Nephron progenitor cell (in vitro differentiated cells): ENCODE results near the gene TRABD2B.

Experiments used
- DNase-seq: peaks from one replicate; pipeline ENCODE4 v3.0.0; 2021
- H3K27ac Mint-ChIP-seq: 2 replicates; pipeline ENCODE4 v1.8.0; 2021; ENCODE audit warnings: mild to moderate bottlenecking, moderate library complexity, mixed read lengths
- H3K27me3 Mint-ChIP-seq: 2 replicates; pipeline ENCODE4 v1.8.0; 2021; ENCODE audit warnings: mild to moderate bottlenecking, low read depth, mixed read lengths; ENCODE audit not compliant: poor library complexity
- H3K36me3 Mint-ChIP-seq: 2 replicates; pipeline ENCODE4 v1.8.0; 2021; ENCODE audit warnings: low read depth, mixed read lengths
- H3K4me1 Mint-ChIP-seq: 2 replicates; pipeline ENCODE4 v1.8.0; 2021; ENCODE audit warnings: mixed read lengths
- H3K4me3 Mint-ChIP-seq: 2 replicates; pipeline ENCODE4 v1.8.0; 2021; ENCODE audit warnings: mild to moderate bottlenecking, moderate library complexity, mixed read lengths
- H3K9me3 Mint-ChIP-seq: 2 replicates; pipeline ENCODE4 v1.8.0; 2021; ENCODE audit warnings: mild to moderate bottlenecking, moderate library complexity, mixed read lengths
- TF ChIP-seq, protein P1 (sequence below): fragments of 200-600 bp; sonication (generic); IDR thresholded peaks from 2 replicates; pipeline ENCODE4 v1.5.0; 2021; ENCODE audit warnings: antibody characterized with exemption

Gene TRABD2B

DNA sequence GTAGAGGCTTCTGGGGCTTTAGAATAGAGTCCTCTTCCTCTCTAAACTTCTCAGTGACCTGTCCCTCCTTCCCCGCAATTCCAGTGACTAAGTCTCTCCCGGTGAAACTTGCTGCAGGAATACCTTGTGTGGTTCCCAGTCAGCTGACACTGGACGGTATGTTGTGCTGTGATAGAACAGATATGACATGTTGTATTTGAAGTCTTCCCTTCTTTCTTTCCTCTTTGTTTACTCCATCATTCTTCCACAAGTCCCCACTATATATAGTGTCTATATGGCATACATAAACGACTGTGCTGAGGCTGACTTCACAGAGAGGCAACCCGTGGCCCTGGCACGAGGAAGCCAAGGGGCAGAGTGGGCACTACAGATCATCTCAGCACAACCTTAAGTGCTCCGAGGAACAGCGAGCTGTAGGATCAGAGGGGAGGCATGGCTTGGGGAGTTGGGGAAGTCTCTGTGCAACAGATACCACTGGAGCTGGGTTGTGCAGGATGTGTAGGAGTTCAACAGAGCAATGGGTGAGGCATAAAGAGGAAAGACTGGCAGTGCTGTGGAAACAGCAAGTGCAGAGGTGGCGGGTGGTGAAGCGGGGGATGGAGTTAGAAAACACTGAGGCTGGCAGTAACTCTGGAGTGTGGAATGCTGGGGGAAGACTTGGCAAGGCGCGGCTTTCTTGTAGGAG lies 237.8 kb downstream of the TRABD2B start:
- Mint-ChIP-seq H3K27me3 (peaks cover 15% of the 10 kb centered on the region), H3K9me3 (no peaks in the 10 kb centered on the region), H3K4me1 (peaks cover 47% of the 10 kb centered on the region), H3K36me3 (no peaks in the 10 kb centered on the region), H3K4me3 (no peak overlapping the region), H3K27ac (no peak overlapping the region)
- no peak for DNase-seq
- TF ChIP-seq, protein P1, sequence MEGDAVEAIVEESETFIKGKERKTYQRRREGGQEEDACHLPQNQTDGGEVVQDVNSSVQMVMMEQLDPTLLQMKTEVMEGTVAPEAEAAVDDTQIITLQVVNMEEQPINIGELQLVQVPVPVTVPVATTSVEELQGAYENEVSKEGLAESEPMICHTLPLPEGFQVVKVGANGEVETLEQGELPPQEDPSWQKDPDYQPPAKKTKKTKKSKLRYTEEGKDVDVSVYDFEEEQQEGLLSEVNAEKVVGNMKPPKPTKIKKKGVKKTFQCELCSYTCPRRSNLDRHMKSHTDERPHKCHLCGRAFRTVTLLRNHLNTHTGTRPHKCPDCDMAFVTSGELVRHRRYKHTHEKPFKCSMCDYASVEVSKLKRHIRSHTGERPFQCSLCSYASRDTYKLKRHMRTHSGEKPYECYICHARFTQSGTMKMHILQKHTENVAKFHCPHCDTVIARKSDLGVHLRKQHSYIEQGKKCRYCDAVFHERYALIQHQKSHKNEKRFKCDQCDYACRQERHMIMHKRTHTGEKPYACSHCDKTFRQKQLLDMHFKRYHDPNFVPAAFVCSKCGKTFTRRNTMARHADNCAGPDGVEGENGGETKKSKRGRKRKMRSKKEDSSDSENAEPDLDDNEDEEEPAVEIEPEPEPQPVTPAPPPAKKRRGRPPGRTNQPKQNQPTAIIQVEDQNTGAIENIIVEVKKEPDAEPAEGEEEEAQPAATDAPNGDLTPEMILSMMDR, result no peak

DNA sequence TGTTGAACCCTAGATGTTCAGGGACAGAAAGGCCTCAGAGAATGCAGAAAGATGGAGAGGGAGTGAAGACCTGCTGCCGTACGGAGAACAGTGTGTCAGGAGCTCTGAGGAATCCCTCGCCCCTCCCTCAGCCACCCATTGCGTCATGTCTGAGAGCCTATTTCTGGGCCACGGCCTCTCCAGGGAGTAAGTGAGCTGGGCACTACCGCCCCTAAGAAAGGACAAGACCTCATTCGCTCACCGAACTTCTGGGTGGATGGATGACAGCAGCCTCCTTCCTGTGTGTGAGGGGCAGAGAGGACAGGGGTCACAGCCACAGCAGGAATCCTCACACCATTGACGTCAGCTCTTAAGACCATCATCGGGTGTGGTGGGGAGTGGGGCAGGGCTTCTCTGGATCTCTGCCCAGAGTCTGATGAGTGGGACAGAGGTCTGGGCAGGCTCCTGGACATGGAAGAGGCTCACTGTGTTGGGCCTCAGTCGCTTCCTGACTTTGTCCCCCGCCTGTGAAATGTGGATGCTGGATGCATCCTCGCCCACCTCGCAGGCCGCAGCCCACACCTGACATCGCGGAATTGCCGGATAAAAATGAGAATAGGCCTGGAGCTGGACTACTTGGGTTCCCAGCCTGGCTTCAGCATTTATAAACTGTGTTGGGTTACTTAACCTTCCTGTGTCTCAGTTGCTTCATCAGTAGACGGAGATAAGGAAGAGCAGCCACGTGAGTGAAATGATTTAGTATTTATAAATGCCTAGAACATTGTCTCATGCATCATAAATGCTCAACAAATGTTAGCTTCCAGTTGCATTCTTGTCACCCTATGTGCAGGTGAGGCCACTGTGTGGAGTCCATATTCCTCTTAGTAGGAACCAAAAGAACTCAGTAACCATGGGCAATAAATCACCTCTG lies 238.6 kb downstream of the TRABD2B start:
- Mint-ChIP-seq H3K4me1 (peaks cover 53% of the 10 kb centered on the region), H3K4me3 (no peak overlapping the region), H3K36me3 (no peaks in the 10 kb centered on the region), H3K9me3 (no peaks in the 10 kb centered on the region), H3K27ac (no peak overlapping the region), H3K27me3 (peaks cover 15% of the 10 kb centered on the region)
- DNase-seq, result no peak
- TF ChIP-seq, protein P1, result no peak

DNA sequence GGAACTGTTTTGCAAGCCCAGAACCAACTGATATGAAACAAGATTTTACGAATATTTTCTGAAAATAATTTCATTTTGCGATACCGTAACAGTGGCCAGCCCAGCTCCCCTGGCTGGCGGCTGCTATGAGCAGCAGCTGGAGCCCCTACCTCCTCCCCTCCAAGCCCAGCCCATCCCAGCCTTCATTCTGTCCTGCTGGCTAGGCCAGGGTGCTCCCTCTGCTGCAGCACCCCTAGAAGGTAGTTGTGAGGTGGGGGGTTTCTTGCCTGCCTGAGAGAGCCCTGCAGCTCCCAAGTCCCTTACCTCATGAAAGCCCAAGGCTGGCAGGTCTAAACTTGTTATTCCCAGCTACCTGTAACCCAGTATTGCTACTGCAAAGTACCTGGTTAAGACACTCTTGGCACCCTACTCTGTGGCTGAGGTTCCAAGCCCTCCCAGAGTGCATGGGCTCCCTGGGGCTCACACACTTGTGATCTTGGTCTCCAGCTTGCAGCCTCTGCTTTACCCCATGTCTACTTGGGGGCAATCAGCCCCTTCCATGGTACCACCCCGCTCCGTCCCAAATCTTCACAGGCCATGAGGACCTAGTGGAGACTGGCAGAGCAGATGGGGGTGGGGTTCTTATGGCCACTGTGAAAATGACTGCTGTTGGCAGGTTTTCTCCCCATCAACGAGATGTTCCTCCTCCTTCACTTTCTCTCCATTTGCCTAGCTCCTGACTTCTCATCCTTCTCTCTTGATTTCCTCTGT lies 239.8 kb downstream of the TRABD2B start:
- TF ChIP-seq, protein P1, result no peak
- Mint-ChIP-seq H3K4me3 (no peak overlapping the region), H3K36me3 (no peaks in the 10 kb centered on the region), H3K9me3 (no peaks in the 10 kb centered on the region), H3K4me1 (peaks cover 53% of the 10 kb centered on the region), H3K27ac (no peak overlapping the region), H3K27me3 (peaks cover 12% of the 10 kb centered on the region)
- no peak for DNase-seq

DNA sequence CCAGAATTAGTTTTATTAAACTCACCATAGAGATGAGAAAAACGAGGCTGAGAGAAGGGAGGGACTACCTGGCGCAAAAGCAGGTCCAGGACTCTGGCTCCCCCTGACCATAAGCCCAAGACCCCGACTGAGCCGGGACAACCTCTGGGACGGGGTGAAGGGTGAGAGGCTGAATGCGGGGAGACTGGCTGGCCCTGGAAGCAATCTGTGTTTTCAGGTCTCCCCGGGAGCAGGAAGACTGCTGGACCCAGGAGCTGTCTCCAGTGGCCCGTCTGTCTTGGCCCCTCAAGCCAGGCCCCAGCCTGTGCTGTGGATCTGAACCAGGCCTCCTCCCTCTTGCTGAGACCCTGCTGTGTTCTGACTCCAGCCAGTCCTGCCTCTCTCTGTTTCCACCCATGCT lies 240.8 kb downstream of the TRABD2B start:
- TF ChIP-seq, protein P1, result no peak
- DNase-seq, result no peak
- H3K4me1 Mint-ChIP-seq, result peaks cover 53% of the 10 kb centered on the region
- H3K27me3 Mint-ChIP-seq, result peaks cover 9% of the 10 kb centered on the region
- no peaks in the 10 kb centered on the region for H3K9me3 Mint-ChIP-seq
- H3K4me3 Mint-ChIP-seq, result no peak overlapping the region
- H3K27ac Mint-ChIP-seq, result no peak overlapping the region
- no peaks in the 10 kb centered on the region for H3K36me3 Mint-ChIP-seq

DNA sequence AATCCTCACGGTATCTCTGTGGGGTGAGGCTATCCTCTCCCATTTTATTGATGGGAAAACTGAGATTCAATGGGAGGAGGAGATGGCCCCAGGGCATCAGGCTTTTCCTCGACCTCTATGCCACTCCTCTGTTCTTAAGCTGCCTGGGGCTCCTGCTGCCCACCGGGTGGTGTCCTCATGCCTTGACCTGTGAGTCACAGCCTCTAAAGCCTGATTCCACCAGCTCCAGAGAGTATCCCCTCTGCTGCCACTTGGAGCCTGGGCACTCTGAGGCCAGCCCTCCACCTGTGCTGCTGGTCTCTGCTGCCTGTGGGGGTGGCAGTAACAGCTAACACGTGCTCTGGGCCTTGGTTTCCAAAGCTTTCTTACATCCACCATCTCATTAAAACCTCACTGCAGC lies 241.2 kb downstream of the TRABD2B start:
- H3K4me3 Mint-ChIP-seq, result no peak overlapping the region
- TF ChIP-seq, protein P1, result no peak
- H3K27ac Mint-ChIP-seq, result no peak overlapping the region
- H3K9me3 Mint-ChIP-seq, result no peaks in the 10 kb centered on the region
- no peak for DNase-seq
- no peaks in the 10 kb centered on the region for H3K36me3 Mint-ChIP-seq
- H3K27me3 Mint-ChIP-seq, result peaks cover 9% of the 10 kb centered on the region
- H3K4me1 Mint-ChIP-seq, result peaks cover 57% of the 10 kb centered on the region
